Putamen (tissue), 1 donor: ENCODE measurements around the gene LGR4.
A peak's percentile ranks its signal among the peaks of the same experiment; 100 is the strongest.

ENCODE experiments used
- DNase-seq: peaks from one replicate; pipeline ENCODE4 v3.0.0-alpha.2; 2016; ENCODE audit warnings: low spot score

The LGR4 gene

GRCh38 chr11:27427183-27427980, 45.2 kb downstream of the LGR4 start:
- DNase-seq: no peak

GRCh38 chr11:27425814-27426213, 46.8 kb downstream of the LGR4 start:
- no peak for DNase-seq

GRCh38 chr11:27423125-27423524, 49.5 kb downstream of the LGR4 start:
- no peak for DNase-seq

- no peak for DNase-seq
Measured at GRCh38 chr11:27421819-27422494, 50.6 kb downstream of the LGR4 start.

- no peak for DNase-seq
Measured at GRCh38 chr11:27420722-27421572, 51.6 kb downstream of the LGR4 start.

- DNase-seq: no peak
Measured at GRCh38 chr11:27420217-27420616, 52.4 kb downstream of the LGR4 start.

GRCh38 chr11:27418356-27418755, 54.2 kb downstream of the LGR4 start:
- DNase-seq: no peak

GRCh38 chr11:27416568-27417176, 55.9 kb downstream of the LGR4 start:
- no peak for DNase-seq

GRCh38 chr11:27414644-27415043, 57.9 kb downstream of the LGR4 start:
- no peak for DNase-seq

GRCh38 chr11:27413218-27413617, 59.4 kb downstream of the LGR4 start:
- no peak for DNase-seq

- DNase-seq: no peak
Measured at GRCh38 chr11:27412192-27412691, 60.3 kb downstream of the LGR4 start.

GRCh38 chr11:27411328-27411727, 61.3 kb downstream of the LGR4 start:
- DNase-seq: peak; percentile 64

GRCh38 chr11:27410272-27410671, 62.3 kb downstream of the LGR4 start:
- DNase-seq: no peak

- no peak for DNase-seq
Measured at GRCh38 chr11:27409742-27410141, 62.8 kb downstream of the LGR4 start.

GRCh38 chr11:27409049-27409448, 63.5 kb downstream of the LGR4 start:
- DNase-seq: no peak

- DNase-seq: no peak
Measured at GRCh38 chr11:27408246-27408800, 64.3 kb downstream of the LGR4 start.

GRCh38 chr11:27406498-27407354, 65.9 kb downstream of the LGR4 start:
- DNase-seq: no peak

GRCh38 chr11:27405134-27405533, 67.5 kb downstream of the LGR4 start:
- peak; percentile 33 for DNase-seq

GRCh38 chr11:27404427-27404826, 68.2 kb downstream of the LGR4 start:
- DNase-seq: no peak

- no peak for DNase-seq
Measured at GRCh38 chr11:27403195-27403594, 69.4 kb downstream of the LGR4 start.

GRCh38 chr11:27402450-27402849, 70.1 kb downstream of the LGR4 start:
- no peak for DNase-seq
